Activated CD4-positive, alpha-beta memory T cell treated with anti-CD3 and anti-CD28 coated beads, Interleukin-2, amount 10 ng/mL, durations not matched to agents 7 days and 5 days (primary cell): ENCODE data around the gene ARNT2. TPM values are rescaled to one million over a fixed set of nuclear protein-coding genes. Genes with fewer than 3 reads are reported as not detected.

Experiments
- CTCF ChIA-PET: fragments of 350-600 bp; sonication (Branson Sonifier 250); formaldehyde crosslinking; loops from one replicate; lab custom pipeline; 2021; ENCODE audit warnings: antibody characterized with exemption, inconsistent platforms; lab: Charles Lee
- POLR2A ChIA-PET: fragments of 350-600 bp; sonication (Branson Sonifier 250); formaldehyde crosslinking; loops from one replicate; lab custom pipeline; 2021; ENCODE audit warnings: antibody characterized with exemption; lab: Charles Lee
- DNase-seq: peaks from one replicate; pipeline ENCODE4 v3.0.0-alpha.2; 2020
- H3K27ac Mint-ChIP-seq: one replicate; pipeline ENCODE4 v1.8.0; 2021; ENCODE audit warnings: mild to moderate bottlenecking, mixed read lengths
- H3K27me3 Mint-ChIP-seq: one replicate; pipeline ENCODE4 v1.8.0; 2021; ENCODE audit warnings: mixed read lengths
- H3K36me3 Mint-ChIP-seq: one replicate; pipeline ENCODE4 v1.8.0; 2021; ENCODE audit warnings: low read depth, mixed read lengths
- H3K4me1 Mint-ChIP-seq: one replicate; pipeline ENCODE4 v1.8.0; 2021; ENCODE audit warnings: mixed read lengths
- H3K4me3 Mint-ChIP-seq: one replicate; pipeline ENCODE4 v1.8.0; 2021; ENCODE audit warnings: mild to moderate bottlenecking, mixed read lengths
- H3K9me3 Mint-ChIP-seq: one replicate; pipeline ENCODE4 v1.8.0; 2021; ENCODE audit warnings: mixed read lengths
- total RNA-seq, 2 experiments: library from RNA; stranded (reverse); gene quantifications; one replicate each; pipeline ENCODE4 v1.2.3, GENCODE V29; 2021

ARNT2 gene
- total RNA-seq, 2 experiments from 2014 or later = not detected

DNA sequence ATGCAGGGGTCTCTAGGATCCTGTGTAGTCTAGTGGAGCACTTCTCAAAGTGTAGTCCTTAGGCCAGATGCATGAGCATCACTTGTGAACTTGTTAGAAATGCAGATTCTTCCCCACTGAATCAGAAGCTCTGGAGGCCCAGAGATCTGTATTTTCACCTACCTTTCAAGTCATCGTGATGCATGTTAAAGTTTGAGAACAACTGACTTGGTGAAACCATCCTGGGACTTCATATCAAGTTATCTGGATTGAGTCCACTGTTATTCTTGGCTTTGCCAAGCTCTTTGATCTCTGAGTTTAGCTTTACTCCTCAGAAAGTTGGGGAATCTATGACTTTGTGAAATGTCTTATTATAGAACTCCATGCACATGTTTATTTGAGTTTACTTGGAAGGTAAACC, 78.5 kb downstream of the ARNT2 start:
- ChIA-PET CTCF (interaction anchor here (1.2 kb wide), 1 partner anchor 293 kb away, joined by 4 read pairs; no protein-coding TSS in a partner anchor), POLR2A (no interaction called here)
- no peaks in the 10 kb centered on the region for H3K9me3 Mint-ChIP-seq
- H3K4me3 Mint-ChIP-seq = no peak overlapping the region
- H3K27ac Mint-ChIP-seq = no peak overlapping the region
- no peaks in the 10 kb centered on the region for H3K36me3 Mint-ChIP-seq
- DNase-seq = no peak
- H3K4me1 Mint-ChIP-seq = no peaks in the 10 kb centered on the region
- H3K27me3 Mint-ChIP-seq = no peaks in the 10 kb centered on the region

DNA sequence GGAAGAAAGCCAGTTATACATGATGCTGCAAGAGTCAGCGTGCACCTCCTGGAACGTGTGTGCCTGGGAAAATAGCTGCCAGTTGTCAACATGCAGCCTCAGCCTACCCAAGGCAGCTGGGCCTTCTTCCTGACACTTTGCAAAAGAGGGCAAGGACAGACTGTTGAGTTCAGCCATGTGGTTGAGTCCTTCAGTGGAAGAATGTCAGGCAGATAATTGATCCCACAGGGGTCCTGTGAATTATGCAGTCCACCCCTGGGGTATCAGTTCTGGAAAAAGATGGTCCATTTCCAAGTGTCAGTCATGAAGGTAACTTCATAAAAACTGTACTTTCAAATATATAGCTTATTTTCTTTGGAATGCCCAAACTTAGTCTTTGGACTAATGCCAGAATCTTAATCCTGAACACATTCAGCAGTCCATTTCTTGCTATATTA, 79.6 kb downstream of the ARNT2 start:
- DNase-seq = no peak
- POLR2A ChIA-PET = no interaction called here
- Mint-ChIP-seq H3K27me3 (no peaks in the 10 kb centered on the region), H3K27ac (no peak overlapping the region), H3K4me1 (no peaks in the 10 kb centered on the region), H3K9me3 (no peaks in the 10 kb centered on the region), H3K4me3 (no peak overlapping the region), H3K36me3 (no peaks in the 10 kb centered on the region)
- CTCF ChIA-PET = no interaction called here

DNA sequence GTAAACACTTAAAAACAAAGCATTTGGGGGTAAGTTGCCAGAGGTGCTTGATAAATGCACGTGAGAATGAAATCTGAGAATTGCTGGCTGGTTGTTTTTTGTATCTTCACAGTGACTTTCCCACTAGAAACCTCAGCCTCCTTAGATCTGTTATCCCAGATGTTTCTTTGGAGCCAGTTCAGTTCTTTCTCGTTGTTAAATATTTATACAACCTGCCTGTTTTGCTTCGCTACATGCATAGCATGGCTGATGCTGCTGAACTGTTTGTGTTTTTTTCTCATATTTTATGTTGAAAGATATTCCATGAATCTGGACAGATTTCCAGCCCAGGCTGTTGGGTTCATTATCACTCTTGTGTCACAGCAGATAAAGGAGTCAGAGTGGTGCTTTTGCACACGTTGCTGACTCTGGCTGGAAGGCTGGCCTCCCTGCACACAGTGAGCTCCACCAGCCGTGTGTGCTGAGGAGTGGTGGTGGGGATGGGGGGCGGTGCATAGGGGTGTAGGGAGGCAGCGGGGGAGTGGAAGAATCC, 80.2 kb downstream of the ARNT2 start:
- Mint-ChIP-seq H3K27me3 (no peaks in the 10 kb centered on the region), H3K4me3 (no peak overlapping the region), H3K9me3 (no peaks in the 10 kb centered on the region), H3K4me1 (no peaks in the 10 kb centered on the region), H3K27ac (no peak overlapping the region), H3K36me3 (no peaks in the 10 kb centered on the region)
- ChIA-PET CTCF (no interaction called here), POLR2A (no interaction called here)
- DNase-seq = no peak

DNA sequence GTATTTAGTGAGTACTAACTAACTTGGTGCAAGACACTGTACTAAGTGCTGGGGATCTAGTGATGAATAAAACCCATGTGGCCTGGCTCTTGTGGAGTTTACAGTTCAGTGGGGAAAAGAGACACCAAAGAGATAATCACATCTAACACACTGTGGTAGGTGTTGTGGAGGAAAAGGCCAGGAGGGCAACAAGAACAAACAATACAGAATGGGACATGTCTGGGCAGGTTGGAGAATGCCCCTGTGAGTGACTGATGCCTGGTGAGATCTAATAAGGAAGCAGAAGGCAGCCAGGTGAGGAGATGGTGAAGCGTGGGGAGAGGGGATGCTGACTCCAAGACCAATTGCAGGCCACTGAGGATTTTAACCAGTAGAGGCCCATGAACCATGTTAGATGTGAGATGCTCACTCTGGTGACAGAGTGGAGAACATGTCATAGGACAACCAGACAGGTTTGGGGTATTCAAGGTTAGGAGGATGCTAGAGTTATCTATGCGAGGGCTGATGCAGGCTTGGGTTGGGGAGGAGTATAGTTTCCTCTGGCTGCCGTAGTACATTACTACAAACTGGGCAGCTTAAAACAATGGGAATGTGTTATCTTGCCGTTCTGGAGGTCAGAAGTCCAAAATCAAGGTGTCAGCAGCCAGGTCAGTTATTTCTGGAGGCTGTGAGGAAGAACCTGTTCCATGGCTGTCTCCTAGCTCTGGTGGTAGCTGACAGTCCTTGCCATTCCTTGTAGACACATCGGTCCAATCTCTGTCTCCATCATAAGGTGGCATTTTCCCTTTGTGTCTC, 81.4 kb downstream of the ARNT2 start:
- Mint-ChIP-seq H3K9me3 (no peaks in the 10 kb centered on the region), H3K4me3 (no peak overlapping the region), H3K4me1 (no peaks in the 10 kb centered on the region), H3K36me3 (no peaks in the 10 kb centered on the region), H3K27ac (no peak overlapping the region), H3K27me3 (no peaks in the 10 kb centered on the region)
- ChIA-PET POLR2A (no interaction called here), CTCF (no interaction called here)
- no peak for DNase-seq

DNA sequence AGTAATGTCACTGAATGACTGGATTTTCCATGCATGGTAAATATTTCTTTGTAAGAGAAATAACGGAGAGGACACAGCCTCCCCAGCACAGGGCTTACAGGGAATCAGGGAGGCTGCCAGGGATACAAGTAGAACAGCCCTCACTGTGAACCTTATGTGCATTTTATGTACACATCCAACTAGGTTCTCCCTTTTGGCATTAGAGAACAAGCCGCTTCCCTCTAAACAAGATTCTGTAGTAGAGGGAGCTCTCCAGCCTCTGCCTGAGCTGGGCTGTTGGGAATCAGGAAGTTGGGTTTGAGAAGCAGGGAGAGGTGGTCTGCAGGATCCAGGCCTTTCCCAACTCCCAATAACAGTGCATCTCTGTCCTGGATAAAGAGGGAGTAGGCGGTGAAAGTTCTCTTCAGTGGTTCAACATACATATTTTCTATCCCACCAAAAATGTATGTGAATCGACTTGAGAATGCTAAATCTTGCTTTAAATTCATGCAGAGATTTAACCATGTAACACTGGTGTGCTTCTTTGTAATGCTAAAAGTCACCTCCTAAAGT, 83.7 kb downstream of the ARNT2 start:
- Mint-ChIP-seq H3K27ac (no peak overlapping the region), H3K4me1 (no peaks in the 10 kb centered on the region), H3K27me3 (peaks cover 1% of the 10 kb centered on the region), H3K9me3 (no peaks in the 10 kb centered on the region), H3K4me3 (no peak overlapping the region), H3K36me3 (no peaks in the 10 kb centered on the region)
- ChIA-PET POLR2A (no interaction called here), CTCF (no interaction called here)
- DNase-seq = no peak

DNA sequence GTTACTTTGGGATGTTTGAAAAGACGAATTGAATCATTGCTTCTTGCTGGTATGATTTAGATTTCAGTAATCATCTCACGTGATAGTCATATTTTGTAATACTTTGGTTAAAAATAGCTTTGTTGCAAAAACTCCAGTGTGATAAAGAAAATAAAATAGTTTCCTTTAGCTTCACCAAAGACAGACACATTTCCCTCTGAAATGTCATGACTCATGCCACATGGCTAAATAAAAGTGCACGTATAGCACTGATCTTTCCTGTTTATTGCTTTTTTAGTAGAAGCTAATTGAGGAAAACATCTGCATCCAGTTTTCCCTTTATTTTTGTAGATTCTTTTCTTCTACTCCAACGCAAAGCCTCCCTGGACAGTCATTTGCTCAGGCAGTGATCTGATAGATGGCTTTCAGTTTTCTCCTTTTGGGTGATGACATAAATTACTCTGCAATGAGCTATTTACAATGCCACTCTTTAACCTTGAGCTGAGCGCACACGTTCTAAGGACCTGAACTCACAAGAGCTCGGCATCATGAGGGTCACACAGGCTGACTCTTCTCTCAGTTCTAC, 84.9 kb downstream of the ARNT2 start:
- ChIA-PET CTCF (interaction anchor here (0.6 kb wide), 1 partner anchor 69 kb away, joined by 3 read pairs; no protein-coding TSS in a partner anchor), POLR2A (no interaction called here)
- no peaks in the 10 kb centered on the region for H3K9me3 Mint-ChIP-seq
- no peak overlapping the region for H3K27ac Mint-ChIP-seq
- no peaks in the 10 kb centered on the region for H3K36me3 Mint-ChIP-seq
- no peak overlapping the region for H3K4me3 Mint-ChIP-seq
- peaks cover 5% of the 10 kb centered on the region for H3K27me3 Mint-ChIP-seq
- DNase-seq = no peak
- H3K4me1 Mint-ChIP-seq = no peaks in the 10 kb centered on the region

DNA sequence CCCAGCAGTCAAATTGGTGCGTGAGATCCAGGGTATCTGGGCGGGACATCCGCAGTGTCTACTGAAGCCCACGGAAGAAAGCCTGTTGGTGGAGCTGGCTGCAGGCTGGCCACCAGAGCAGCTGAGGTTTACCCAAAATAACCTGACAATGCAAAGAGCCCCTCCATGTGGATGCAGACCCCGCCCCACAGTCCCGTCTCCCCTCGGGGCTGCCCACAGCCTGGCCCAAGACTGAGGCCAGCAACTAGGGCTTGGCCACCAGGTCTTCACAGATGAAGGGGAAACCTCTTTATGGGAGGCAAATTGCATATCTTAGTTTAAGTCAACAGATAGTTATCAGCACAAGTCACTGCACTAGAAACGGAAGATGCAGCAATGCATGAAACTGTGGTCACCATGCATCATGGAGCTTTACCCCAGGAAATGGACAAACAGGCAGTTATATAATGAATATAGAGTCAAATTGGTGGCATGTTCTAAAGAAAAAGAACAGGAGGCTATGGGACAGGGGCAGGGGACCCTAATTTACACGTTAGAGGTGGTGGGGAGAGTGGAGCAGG, 86.3 kb downstream of the ARNT2 start:
- Mint-ChIP-seq H3K4me3 (no peak overlapping the region), H3K27ac (no peak overlapping the region), H3K4me1 (no peaks in the 10 kb centered on the region), H3K36me3 (no peaks in the 10 kb centered on the region), H3K27me3 (peaks cover 8% of the 10 kb centered on the region), H3K9me3 (no peaks in the 10 kb centered on the region)
- ChIA-PET CTCF (no interaction called here), POLR2A (no interaction called here)
- DNase-seq = no peak

DNA sequence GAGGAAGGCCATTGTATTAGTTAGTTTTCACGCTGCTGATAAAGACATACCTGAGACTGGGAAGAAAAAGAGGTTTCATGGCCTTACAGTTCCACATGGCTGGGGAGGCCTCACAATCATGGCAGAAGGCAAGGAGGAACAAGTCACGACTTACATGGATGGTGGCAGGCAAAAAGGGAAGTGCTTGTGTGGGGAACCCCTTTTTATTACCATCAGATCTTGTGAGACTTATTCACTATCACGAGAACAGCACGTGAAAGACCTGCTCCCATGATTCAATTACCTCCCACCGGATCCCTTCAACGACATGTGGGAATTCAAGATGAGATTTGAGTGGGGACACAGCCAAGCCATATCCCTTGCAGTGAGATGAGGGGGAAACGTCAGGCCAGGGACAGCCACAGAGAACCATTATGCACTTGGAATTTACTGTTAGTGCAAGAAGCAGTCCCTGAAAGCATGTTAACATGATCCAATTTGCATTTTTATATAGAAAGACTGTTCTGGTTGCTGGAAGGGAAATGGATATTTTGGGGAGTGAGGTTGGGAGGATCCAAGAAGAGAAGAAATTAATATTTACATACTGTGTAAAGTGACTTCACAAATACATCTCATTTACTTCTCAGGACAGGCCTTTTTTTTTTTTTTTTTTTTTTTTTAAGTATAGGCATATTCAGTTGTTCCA, 87.1 kb downstream of the ARNT2 start:
- H3K36me3 Mint-ChIP-seq = no peaks in the 10 kb centered on the region
- no peaks in the 10 kb centered on the region for H3K9me3 Mint-ChIP-seq
- H3K4me1 Mint-ChIP-seq = no peaks in the 10 kb centered on the region
- H3K27me3 Mint-ChIP-seq = peaks cover 8% of the 10 kb centered on the region
- CTCF ChIA-PET = no interaction called here
- DNase-seq = no peak
- POLR2A ChIA-PET = no interaction called here
- H3K4me3 Mint-ChIP-seq = no peak overlapping the region
- H3K27ac Mint-ChIP-seq = no peak overlapping the region

DNA sequence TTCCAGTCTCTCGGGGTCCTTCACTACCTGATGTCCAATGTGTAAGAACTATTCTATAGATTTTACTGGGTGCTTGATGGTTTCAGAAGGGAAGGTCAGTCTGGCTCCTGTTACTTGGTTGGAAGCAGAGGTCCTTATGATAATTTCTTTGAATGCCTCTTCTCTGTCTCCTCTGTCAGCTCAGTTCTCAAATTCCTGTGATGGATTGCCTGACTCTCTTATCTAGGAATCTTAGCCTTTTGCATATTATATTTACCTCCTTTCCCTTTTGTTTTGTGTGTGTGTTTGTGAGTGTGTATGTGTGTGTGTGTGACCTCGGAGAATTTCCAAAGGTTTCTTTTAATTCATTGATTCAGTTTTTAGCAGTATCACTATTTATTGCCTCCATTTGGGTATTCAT, 88.2 kb downstream of the ARNT2 start:
- H3K4me1 Mint-ChIP-seq = no peaks in the 10 kb centered on the region
- DNase-seq = no peak
- ChIA-PET POLR2A (no interaction called here), CTCF (no interaction called here)
- no peaks in the 10 kb centered on the region for H3K36me3 Mint-ChIP-seq
- no peak overlapping the region for H3K27ac Mint-ChIP-seq
- H3K27me3 Mint-ChIP-seq = peaks cover 8% of the 10 kb centered on the region
- H3K9me3 Mint-ChIP-seq = no peaks in the 10 kb centered on the region
- H3K4me3 Mint-ChIP-seq = no peak overlapping the region

DNA sequence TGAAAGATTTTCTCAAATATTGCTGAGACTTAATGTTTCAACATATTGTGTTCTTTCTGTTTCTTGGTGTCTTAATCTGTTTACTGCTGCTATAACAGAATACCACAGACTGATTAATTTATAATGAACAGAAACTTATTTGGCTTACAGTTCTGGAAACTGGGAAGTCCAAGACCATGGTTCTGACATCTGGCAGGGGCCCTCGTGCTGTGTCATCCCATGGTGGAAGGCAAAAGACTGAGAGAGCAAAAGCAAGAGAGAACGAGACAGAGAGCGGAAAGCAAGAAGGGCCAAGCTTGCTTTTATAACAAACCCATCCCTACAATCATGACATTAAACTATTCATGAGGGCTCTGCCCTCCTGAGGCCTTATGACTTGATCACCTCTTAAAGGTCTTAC, 88.7 kb downstream of the ARNT2 start:
- no peak for DNase-seq
- Mint-ChIP-seq H3K4me1 (no peaks in the 10 kb centered on the region), H3K27ac (no peak overlapping the region), H3K27me3 (peaks cover 8% of the 10 kb centered on the region), H3K4me3 (no peak overlapping the region), H3K9me3 (no peaks in the 10 kb centered on the region), H3K36me3 (no peaks in the 10 kb centered on the region)
- POLR2A ChIA-PET = no interaction called here
- CTCF ChIA-PET = no interaction called here

DNA sequence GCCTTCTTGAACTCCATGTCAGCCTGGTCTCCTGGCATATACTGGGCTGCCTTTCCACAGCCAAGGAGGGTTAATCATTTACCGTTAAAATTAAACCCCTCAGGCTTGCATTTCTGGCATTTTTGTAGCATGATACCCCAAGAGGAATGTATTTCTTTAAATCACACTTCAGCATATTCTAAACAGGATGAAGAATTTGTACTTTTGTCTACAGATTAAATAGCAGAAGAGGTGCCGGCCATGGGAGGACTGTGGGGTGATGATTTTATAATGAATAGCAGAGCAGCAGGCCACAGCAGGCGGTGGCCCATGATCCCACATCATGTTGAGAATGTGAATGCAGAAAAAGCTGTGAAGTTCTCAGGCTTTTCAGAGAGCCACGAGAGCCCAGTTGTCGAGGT, 90.2 kb downstream of the ARNT2 start:
- no peaks in the 10 kb centered on the region for H3K36me3 Mint-ChIP-seq
- peaks cover 8% of the 10 kb centered on the region for H3K27me3 Mint-ChIP-seq
- DNase-seq = no peak
- no peak overlapping the region for H3K4me3 Mint-ChIP-seq
- no peak overlapping the region for H3K27ac Mint-ChIP-seq
- POLR2A ChIA-PET = no interaction called here
- CTCF ChIA-PET = no interaction called here
- no peaks in the 10 kb centered on the region for H3K9me3 Mint-ChIP-seq
- H3K4me1 Mint-ChIP-seq = no peaks in the 10 kb centered on the region

DNA sequence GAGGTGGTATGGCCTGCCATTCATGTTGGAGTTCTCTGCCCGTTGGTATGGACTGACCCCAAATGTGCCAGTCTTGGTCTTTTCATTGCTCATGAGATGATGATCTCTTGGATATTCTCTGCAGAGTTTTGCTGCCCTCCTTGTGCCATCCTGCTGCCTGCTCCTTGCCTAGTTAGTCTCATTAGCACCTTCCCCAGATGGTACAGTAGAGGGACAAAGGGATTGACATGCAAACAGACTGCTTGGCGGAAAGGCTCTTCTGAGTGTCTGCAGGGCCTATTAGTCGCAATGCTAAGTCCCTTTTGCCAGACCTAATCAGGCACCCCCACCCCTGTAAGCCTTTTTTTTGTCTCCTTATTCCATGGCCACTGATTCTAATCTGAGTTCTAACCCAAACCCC, 90.6 kb downstream of the ARNT2 start:
- POLR2A ChIA-PET = no interaction called here
- CTCF ChIA-PET = no interaction called here

DNA sequence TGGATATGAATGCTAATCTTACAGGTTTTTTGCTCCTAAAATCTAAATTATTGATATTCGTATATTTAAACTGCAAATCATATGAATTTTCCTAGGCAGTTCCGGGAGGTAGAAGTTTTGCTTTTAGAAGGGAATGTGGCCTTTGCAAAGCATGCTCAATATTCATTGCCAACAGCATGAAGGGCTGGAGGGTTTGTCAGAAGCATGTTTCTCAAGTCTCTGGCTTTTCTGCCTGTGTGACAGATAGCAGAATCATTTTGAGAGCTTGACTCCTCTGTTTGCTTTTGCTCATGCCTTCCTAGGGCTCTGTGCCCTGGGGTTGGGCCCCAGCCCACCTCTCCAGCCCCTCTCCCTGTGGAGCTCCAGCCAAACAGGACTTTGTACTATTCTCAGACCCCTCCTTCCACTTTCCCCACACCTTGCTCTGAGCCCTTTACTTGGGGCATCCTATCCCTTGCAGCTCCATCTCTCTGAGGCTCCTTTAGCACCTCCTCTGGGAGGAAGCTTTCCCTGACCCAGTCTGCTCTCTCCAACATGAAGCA, 91.3 kb downstream of the ARNT2 start:
- Mint-ChIP-seq H3K9me3 (no peaks in the 10 kb centered on the region), H3K36me3 (no peaks in the 10 kb centered on the region), H3K27ac (no peak overlapping the region), H3K4me1 (no peaks in the 10 kb centered on the region), H3K27me3 (peaks cover 8% of the 10 kb centered on the region), H3K4me3 (no peak overlapping the region)
- ChIA-PET POLR2A (no interaction called here), CTCF (no interaction called here)
- DNase-seq = no peak

More for the DNA sequence above, 90.6 kb downstream of the ARNT2 start:
- no peak overlapping the region for H3K4me3 Mint-ChIP-seq
- no peak overlapping the region for H3K27ac Mint-ChIP-seq
- DNase-seq = no peak
- no peaks in the 10 kb centered on the region for H3K4me1 Mint-ChIP-seq
- no peaks in the 10 kb centered on the region for H3K36me3 Mint-ChIP-seq
- peaks cover 8% of the 10 kb centered on the region for H3K27me3 Mint-ChIP-seq
- H3K9me3 Mint-ChIP-seq = no peaks in the 10 kb centered on the region
